SK-N-SH treated with all-trans-retinoic acid at 6 μM for 48 hours (cell line): ENCODE data around the gene GATAD1.

Source experiments
- ATAC-seq: fragments of 200-7000 bp; cut with Tn5 transposase; 3 replicates; pipeline ENCODE4 v1.9.1; 2020; ENCODE audit warnings: mild to moderate bottlenecking, moderate library complexity
- ARNTL ChIP-seq: fragments of 450-650 bp; formaldehyde crosslinking; IDR thresholded peaks from 2 replicates; pipeline ENCODE4 v1.5.0; 2020; ENCODE audit warnings: low read depth, mild to moderate bottlenecking, moderate library complexity, borderline replicate concordance
- BACH2 ChIP-seq: fragments of 250-450 bp; sonication (Bioruptor Pico); IDR thresholded peaks from 2 replicates; pipeline ENCODE4 v1.9.0; 2021; ENCODE audit warnings: mild to moderate bottlenecking, borderline replicate concordance
- CSDC2 ChIP-seq: fragments of 250-450 bp; sonication (Bioruptor Pico); IDR thresholded peaks from 2 replicates; pipeline ENCODE4 v1.5.0; 2020; ENCODE audit warnings: mild to moderate bottlenecking, moderate library complexity
- ESRRG ChIP-seq: fragments of 250-450 bp; sonication (Bioruptor Pico); IDR thresholded peaks from 2 replicates; pipeline ENCODE4 v1.6.1; 2021; ENCODE audit warnings: mild to moderate bottlenecking
- GLIS3 ChIP-seq: fragments of 250-450 bp; sonication (Bioruptor Pico); IDR thresholded peaks from 2 replicates; pipeline ENCODE4 v1.5.0; 2020; ENCODE audit warnings: mild to moderate bottlenecking, moderate library complexity
- ISL1 ChIP-seq: fragments of 250-450 bp; sonication (Bioruptor Pico); IDR thresholded peaks from 2 replicates; pipeline ENCODE4 v2.1.2; 2022; ENCODE audit warnings: mild to moderate bottlenecking, moderate library complexity
- OSR1 ChIP-seq: fragments of 250-450 bp; sonication (Bioruptor Pico); IDR thresholded peaks from 2 replicates; pipeline ENCODE4 v1.8.0; 2022; ENCODE audit warnings: moderate library complexity, mild to moderate bottlenecking, inconsistent platforms
- PPARA ChIP-seq: fragments of 250-450 bp; sonication (Bioruptor Pico); IDR thresholded peaks from 2 replicates; pipeline ENCODE4 v1.5.0; 2020; ENCODE audit warnings: mild to moderate bottlenecking, borderline replicate concordance
- SNAI2 ChIP-seq: fragments of 250-450 bp; sonication (Bioruptor Pico); IDR thresholded peaks from 2 replicates; pipeline ENCODE4 v1.5.0; 2020; ENCODE audit warnings: mild to moderate bottlenecking, moderate library complexity
- TCF4 ChIP-seq: fragments of 250-450 bp; sonication (Bioruptor Pico); IDR thresholded peaks from 2 replicates; pipeline ENCODE4 v1.8.0; 2021; ENCODE audit warnings: mild to moderate bottlenecking, moderate library complexity, borderline replicate concordance
- TOX ChIP-seq: fragments of 250-450 bp; sonication (Bioruptor Pico); IDR thresholded peaks from 2 replicates; pipeline ENCODE4 v1.8.0; 2021; ENCODE audit warnings: mild to moderate bottlenecking, moderate library complexity, borderline replicate concordance
- ZC3H10 ChIP-seq: fragments of 250-450 bp; sonication (Bioruptor Pico); IDR thresholded peaks from 2 replicates; pipeline ENCODE4 v1.5.1; 2021; ENCODE audit warnings: mild to moderate bottlenecking, moderate library complexity
- ZFP30 ChIP-seq: fragments of 450-650 bp; formaldehyde crosslinking; IDR thresholded peaks from 2 replicates; pipeline ENCODE4 v1.5.0; 2022; ENCODE audit warnings: mild to moderate bottlenecking, moderate library complexity
- ZNF565 ChIP-seq: fragments of 450-650 bp; formaldehyde crosslinking; conservative IDR thresholded peaks from 2 replicates; pipeline ENCODE4 v1.5.0; 2020; ENCODE audit warnings: low read depth, mild to moderate bottlenecking, moderate library complexity
- ZNF70 ChIP-seq: fragments of 450-650 bp; formaldehyde crosslinking; IDR thresholded peaks from 2 replicates; pipeline ENCODE4 v1.5.0; 2020; ENCODE audit warnings: mild to moderate bottlenecking, moderate library complexity
- ZNF8 ChIP-seq: fragments of 450-650 bp; formaldehyde crosslinking; IDR thresholded peaks from 2 replicates; pipeline ENCODE4 v1.5.0; 2020; ENCODE audit warnings: mild to moderate bottlenecking, moderate library complexity
- TF ChIP-seq, protein P1 (sequence below): fragments of 250-450 bp; sonication (Bioruptor Pico); IDR thresholded peaks from 2 replicates; pipeline ENCODE4 v1.5.1; 2020; ENCODE audit warnings: low read depth, mild to moderate bottlenecking, moderate library complexity
- TF ChIP-seq, protein P2 (sequence below): fragments of 250-450 bp; sonication (Bioruptor Pico); IDR thresholded peaks from 2 replicates; pipeline ENCODE4 v1.5.1; 2021; ENCODE audit warnings: mild to moderate bottlenecking, moderate library complexity
- TF ChIP-seq, protein P3 (sequence below): fragments of 250-450 bp; sonication (Bioruptor Pico); IDR thresholded peaks from 2 replicates; pipeline ENCODE4 v1.8.0; 2021; ENCODE audit warnings: low read depth, mild to moderate bottlenecking, moderate library complexity, borderline replicate concordance
- TF ChIP-seq, protein P4 (sequence below): fragments of 250-450 bp; sonication (Bioruptor Pico); IDR thresholded peaks from 2 replicates; pipeline ENCODE4 v1.8.0; 2020; ENCODE audit warnings: mild to moderate bottlenecking, moderate library complexity, borderline replicate concordance
- TF ChIP-seq, protein P5 (sequence below): fragments of 250-450 bp; sonication (Bioruptor Pico); IDR thresholded peaks from 2 replicates; pipeline ENCODE4 v1.5.0; 2020; ENCODE audit warnings: mild to moderate bottlenecking, moderate library complexity

Gene GATAD1

DNA sequence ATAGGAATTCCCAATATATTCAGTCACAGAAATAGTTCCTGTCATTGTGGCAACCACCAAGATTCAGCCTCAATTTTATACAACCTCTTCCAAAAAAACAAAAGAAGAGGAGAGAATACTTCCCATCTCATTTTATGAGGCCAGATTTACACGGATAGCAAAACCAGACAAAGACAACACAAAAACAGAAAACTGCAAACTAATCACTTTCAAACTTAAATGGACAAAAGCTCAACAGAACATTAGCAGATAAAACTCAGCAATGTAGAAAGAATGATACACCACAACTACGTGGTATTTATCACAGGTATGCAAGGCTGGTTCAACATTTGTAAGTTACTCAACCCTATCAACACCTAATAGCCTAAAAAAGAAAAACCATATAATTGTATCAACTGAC lies 59.1 kb downstream of the GATAD1 start:
- TF ChIP-seq ZC3H10 (CRISPR knock-in tag) (no peak), TOX (CRISPR knock-in tag) (no peak), ZNF70 (CRISPR knock-in tag) (no peak), ZFP30 (CRISPR knock-in tag) (no peak), ESRRG (CRISPR knock-in tag) (no peak), BACH2 (CRISPR knock-in tag) (no peak), TCF4 (CRISPR knock-in tag) (no peak), PPARA (CRISPR knock-in tag) (no peak), ISL1 (CRISPR knock-in tag) (no peak), SNAI2 (CRISPR knock-in tag) (no peak), CSDC2 (CRISPR knock-in tag) (no peak), ZNF565 (CRISPR knock-in tag) (no peak), OSR1 (CRISPR knock-in tag) (no peak), GLIS3 (no peak), ZNF8 (CRISPR knock-in tag) (no peak)
- TF ChIP-seq, protein P1, sequence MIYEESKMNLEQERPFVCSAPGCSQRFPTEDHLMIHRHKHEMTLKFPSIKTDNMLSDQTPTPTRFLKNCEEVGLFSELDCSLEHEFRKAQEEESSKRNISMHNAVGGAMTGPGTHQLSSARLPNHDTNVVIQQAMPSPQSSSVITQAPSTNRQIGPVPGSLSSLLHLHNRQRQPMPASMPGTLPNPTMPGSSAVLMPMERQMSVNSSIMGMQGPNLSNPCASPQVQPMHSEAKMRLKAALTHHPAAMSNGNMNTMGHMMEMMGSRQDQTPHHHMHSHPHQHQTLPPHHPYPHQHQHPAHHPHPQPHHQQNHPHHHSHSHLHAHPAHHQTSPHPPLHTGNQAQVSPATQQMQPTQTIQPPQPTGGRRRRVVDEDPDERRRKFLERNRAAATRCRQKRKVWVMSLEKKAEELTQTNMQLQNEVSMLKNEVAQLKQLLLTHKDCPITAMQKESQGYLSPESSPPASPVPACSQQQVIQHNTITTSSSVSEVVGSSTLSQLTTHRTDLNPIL, result no peak
- TF ChIP-seq, protein P2, sequence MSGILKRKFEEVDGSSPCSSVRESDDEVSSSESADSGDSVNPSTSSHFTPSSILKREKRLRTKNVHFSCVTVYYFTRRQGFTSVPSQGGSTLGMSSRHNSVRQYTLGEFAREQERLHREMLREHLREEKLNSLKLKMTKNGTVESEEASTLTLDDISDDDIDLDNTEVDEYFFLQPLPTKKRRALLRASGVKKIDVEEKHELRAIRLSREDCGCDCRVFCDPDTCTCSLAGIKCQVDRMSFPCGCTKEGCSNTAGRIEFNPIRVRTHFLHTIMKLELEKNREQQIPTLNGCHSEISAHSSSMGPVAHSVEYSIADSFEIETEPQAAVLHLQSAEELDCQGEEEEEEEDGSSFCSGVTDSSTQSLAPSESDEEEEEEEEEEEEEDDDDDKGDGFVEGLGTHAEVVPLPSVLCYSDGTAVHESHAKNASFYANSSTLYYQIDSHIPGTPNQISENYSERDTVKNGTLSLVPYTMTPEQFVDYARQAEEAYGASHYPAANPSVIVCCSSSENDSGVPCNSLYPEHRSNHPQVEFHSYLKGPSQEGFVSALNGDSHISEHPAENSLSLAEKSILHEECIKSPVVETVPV (CRISPR knock-in tag), result no peak
- TF ChIP-seq, protein P3, sequence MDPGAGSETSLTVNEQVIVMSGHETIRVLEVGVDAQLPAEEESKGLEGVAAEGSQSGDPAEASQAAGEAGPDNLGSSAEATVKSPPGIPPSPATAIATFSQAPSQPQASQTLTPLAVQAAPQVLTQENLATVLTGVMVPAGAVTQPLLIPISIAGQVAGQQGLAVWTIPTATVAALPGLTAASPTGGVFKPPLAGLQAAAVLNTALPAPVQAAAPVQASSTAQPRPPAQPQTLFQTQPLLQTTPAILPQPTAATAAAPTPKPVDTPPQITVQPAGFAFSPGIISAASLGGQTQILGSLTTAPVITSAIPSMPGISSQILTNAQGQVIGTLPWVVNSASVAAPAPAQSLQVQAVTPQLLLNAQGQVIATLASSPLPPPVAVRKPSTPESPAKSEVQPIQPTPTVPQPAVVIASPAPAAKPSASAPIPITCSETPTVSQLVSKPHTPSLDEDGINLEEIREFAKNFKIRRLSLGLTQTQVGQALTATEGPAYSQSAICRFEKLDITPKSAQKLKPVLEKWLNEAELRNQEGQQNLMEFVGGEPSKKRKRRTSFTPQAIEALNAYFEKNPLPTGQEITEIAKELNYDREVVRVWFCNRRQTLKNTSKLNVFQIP (CRISPR knock-in tag), result no peak
- TF ChIP-seq, protein P4, sequence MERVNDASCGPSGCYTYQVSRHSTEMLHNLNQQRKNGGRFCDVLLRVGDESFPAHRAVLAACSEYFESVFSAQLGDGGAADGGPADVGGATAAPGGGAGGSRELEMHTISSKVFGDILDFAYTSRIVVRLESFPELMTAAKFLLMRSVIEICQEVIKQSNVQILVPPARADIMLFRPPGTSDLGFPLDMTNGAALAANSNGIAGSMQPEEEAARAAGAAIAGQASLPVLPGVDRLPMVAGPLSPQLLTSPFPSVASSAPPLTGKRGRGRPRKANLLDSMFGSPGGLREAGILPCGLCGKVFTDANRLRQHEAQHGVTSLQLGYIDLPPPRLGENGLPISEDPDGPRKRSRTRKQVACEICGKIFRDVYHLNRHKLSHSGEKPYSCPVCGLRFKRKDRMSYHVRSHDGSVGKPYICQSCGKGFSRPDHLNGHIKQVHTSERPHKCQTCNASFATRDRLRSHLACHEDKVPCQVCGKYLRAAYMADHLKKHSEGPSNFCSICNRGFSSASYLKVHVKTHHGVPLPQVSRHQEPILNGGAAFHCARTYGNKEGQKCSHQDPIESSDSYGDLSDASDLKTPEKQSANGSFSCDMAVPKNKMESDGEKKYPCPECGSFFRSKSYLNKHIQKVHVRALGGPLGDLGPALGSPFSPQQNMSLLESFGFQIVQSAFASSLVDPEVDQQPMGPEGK (CRISPR knock-in tag), result no peak
- TF ChIP-seq, all 23 proteins: peak for 0
- no peak for ATAC-seq

DNA sequence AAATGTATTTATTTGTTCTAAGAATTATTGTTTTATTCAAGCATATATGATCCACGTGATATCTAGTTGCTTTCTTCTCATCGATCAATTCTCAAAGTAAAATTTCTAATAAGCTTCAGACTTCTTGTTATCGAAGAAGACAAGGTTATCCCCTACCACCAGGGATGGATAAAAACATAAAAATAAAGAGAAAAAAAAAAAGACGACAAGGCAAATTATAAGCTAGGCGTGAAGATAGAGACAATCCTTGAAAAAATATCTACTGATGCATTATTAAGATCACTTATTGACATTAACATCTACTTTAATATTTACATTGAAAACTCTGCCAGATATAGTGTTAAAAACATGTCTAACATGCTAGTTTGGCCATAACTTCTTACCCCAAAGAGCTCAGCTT lies 61.7 kb downstream of the GATAD1 start:
- no peak for TF ChIP-seq CSDC2 (CRISPR knock-in tag)
- no peak for TF ChIP-seq OSR1 (CRISPR knock-in tag)
- no peak for TF ChIP-seq SNAI2 (CRISPR knock-in tag)
- TF ChIP-seq ZNF70 (CRISPR knock-in tag), result no peak
- TF ChIP-seq, protein P4 (CRISPR knock-in tag), result no peak
- TF ChIP-seq ARNTL, result no peak
- TF ChIP-seq, protein P5, sequence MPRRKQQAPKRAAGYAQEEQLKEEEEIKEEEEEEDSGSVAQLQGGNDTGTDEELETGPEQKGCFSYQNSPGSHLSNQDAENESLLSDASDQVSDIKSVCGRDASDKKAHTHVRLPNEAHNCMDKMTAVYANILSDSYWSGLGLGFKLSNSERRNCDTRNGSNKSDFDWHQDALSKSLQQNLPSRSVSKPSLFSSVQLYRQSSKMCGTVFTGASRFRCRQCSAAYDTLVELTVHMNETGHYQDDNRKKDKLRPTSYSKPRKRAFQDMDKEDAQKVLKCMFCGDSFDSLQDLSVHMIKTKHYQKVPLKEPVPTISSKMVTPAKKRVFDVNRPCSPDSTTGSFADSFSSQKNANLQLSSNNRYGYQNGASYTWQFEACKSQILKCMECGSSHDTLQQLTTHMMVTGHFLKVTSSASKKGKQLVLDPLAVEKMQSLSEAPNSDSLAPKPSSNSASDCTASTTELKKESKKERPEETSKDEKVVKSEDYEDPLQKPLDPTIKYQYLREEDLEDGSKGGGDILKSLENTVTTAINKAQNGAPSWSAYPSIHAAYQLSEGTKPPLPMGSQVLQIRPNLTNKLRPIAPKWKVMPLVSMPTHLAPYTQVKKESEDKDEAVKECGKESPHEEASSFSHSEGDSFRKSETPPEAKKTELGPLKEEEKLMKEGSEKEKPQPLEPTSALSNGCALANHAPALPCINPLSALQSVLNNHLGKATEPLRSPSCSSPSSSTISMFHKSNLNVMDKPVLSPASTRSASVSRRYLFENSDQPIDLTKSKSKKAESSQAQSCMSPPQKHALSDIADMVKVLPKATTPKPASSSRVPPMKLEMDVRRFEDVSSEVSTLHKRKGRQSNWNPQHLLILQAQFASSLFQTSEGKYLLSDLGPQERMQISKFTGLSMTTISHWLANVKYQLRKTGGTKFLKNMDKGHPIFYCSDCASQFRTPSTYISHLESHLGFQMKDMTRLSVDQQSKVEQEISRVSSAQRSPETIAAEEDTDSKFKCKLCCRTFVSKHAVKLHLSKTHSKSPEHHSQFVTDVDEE (CRISPR knock-in tag), result no peak
- TF ChIP-seq TOX (CRISPR knock-in tag), result no peak
- TF ChIP-seq, all 23 proteins: peak for 0
- ATAC-seq, result no peak
